ENCODE measurements around the gene PKIG. TPM values are rescaled to one million over a fixed set of nuclear protein-coding genes. Genes with fewer than 3 reads are reported as not detected.

The PKIG gene
- polyA plus RNA-seq, 3 donors from 2014 or later = 1.6 to 2.6 (median 1.8) TPM

DNA sequence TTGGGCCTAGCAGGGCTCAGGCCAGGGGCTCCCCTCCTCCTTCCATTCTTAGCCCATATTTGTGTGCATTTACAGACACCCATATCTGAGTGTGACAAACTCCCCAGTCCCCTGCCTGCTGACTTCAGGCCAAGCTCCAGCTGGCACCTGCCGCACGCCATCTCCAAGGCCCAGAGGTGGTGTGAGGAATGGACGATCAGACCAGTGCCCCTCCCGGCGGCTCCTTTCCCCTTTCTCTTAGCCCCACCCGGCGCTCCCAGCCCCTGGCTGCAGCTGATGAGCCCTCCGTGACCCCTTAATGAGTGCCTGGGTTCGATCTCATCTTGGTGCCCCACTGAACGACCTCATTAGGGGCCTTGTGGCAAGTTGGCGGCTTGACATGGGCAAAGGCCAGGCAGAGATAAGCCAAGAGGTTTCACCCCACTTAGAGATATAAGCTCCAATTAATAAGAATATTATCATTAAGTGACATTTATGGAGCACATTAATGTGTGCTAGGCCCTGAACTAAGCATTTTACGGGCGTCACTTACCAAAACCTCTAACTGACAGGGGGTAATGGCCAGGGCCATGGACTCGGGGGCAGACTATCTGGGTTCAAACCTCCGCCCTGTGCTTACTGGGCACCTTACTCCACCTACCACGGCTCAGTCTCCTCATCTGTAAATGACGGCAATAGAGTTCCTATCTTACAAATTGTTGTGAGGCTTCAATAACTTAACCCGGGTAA lies 51.7 kb downstream of the PKIG start:
- Mint-ChIP-seq H3K36me3 (peaks cover 26 to 42% (median 26%) of the 10 kb centered on the region in 3 donors), H3K4me1 (peaks cover 7 to 14% of the 10 kb centered on the region in 2 donors), H3K9me3 (peaks cover 0 to under 1% (median 0%) of the 10 kb centered on the region in 6 donors), H3K27me3 (ENCODE audit: low read depth in 3 of 3) (peaks cover 3 to 4% (median 4%) of the 10 kb centered on the region in 3 donors), H3K4me3 (no peak overlapping the region), H3K27ac (peak overlapping the region in 1 of 6 donors; percentile 10)
- DNase-seq = no peak

DNA sequence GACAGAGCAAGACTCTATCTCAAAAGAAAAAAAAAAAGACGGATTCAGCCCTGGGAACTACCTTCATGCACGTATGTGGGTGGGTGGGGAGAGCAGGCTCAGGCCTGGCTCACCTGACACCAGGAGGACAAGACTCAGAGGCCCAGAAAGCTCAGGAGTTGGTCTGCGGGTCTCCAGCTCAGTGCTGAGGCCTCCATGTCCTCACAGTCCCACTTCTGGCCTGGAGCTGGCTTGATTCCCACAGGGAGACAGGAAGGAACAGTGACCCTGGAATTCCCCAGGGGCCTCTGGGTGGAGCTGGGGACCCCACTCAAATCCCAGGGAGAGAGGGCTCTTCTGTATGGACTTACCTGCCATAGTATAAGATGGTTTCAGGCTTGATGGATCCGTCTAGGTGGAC lies 53.5 kb downstream of the PKIG start:
- H3K9me3 Mint-ChIP-seq = peaks cover 0 to 2% (median 0%) of the 10 kb centered on the region in 6 donors
- no peak overlapping the region for H3K4me3 Mint-ChIP-seq
- peak overlapping the region in 2 of 6 donors; percentile 22 to 73 for H3K27ac Mint-ChIP-seq
- H3K4me1 Mint-ChIP-seq = peaks cover 25 to 30% of the 10 kb centered on the region in 2 donors
- peaks cover 3 to 4% (median 4%) of the 10 kb centered on the region in 3 donors for H3K27me3 Mint-ChIP-seq (ENCODE audit: low read depth in 3 of 3)
- peaks cover 32 to 43% (median 32%) of the 10 kb centered on the region in 3 donors for H3K36me3 Mint-ChIP-seq
- no peak for DNase-seq

DNA sequence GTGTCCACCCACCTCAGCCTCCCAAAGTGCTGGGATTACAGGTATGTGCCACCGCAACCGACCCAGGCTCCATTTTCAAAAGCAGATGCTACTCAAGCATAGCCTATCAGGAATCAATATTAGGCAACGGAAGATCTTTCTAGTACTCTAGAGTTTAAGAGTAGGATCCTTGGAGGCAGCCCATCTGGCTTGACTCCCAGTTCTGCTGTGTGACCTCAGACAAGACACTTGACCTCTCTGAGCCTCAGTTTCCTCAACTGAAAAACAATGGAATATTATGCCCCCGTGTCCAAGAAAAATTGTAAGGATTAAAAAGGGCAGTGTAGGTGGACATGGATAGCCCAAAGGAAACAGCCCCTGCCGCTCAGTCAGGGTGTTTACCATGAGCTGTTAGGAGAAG lies 54.7 kb downstream of the PKIG start:
- Mint-ChIP-seq H3K27me3 (ENCODE audit: low read depth in 3 of 3) (peaks cover 0 to 4% (median 4%) of the 10 kb centered on the region in 3 donors), H3K4me3 (no peak overlapping the region), H3K9me3 (peaks cover 0 to 2% (median 0%) of the 10 kb centered on the region in 6 donors), H3K4me1 (peaks cover 36 to 42% of the 10 kb centered on the region in 2 donors), H3K27ac (peak overlapping the region in 2 of 6 donors; percentile 49 to 57), H3K36me3 (peaks cover 32 to 42% (median 36%) of the 10 kb centered on the region in 3 donors)
- DNase-seq = no peak

DNA sequence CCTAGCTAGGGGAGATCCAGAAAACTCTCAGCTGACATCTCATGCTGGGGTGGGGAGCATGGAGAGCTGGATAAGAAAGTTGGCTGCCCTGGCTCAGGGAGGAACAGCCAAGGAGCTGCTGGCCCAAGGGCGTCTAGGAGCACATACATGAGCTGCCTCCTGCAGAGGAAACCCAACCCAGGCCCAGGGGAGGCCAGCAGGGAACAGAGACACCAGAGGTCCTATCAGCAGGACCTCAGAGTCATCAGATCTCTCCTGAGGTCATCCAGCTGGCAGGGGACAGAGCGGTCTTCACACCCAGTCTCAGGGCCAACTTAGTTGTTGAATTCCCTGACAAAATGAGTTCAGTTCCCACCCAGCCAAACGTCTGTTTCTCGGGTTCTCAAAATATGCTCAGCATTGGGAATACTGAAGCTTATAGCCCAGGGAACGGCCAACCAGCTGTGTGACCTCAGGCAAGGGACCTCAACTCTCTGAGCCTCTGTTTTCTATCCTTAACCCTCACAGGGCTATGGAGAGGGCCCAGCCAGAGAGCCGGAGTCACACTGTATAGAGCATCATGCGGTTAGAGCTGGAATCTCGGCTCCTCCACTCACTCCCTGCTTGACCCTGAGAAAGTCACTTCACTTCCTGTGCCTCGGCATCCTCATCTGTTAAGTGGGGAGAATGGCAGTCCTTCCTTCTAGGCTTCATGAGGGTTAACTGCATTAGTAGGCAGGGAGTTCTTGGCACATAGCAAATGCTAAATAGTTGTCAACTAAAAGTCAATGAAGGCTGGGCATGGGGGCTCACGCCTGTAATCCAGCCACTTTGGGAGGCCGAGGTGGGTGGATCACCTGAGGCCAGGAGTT lies 55.4 kb downstream of the PKIG start:
- H3K27me3 Mint-ChIP-seq (ENCODE audit: low read depth in 3 of 3) = peaks cover 0 to 7% (median 3%) of the 10 kb centered on the region in 3 donors
- no peak overlapping the region for H3K4me3 Mint-ChIP-seq
- peaks cover 43 to 49% of the 10 kb centered on the region in 2 donors for H3K4me1 Mint-ChIP-seq
- DNase-seq = no peak
- H3K9me3 Mint-ChIP-seq = peaks cover 0 to 2% (median 0%) of the 10 kb centered on the region in 6 donors
- H3K36me3 Mint-ChIP-seq = peaks cover 32 to 40% (median 33%) of the 10 kb centered on the region in 3 donors
- peak overlapping the region in 1 of 6 donors; percentile 19 for H3K27ac Mint-ChIP-seq

DNA sequence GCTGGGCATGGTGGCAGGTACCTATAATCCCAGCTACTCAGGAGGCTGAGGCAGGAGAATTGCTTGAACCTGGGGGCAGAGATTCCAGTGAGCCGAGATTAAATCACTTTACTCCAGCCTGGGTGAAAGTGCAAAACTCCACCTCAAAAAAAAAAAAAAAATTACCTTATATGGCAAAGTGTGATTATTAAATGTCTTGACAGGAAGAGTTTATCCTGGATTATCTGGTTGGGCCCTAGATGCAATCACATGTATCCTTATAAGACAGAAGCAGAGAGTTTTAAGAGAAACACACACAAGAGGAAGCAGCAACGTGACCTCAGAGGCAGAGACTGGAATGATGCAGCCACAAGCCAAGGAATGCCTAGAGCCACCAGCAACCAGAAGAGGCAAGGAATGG lies 58.1 kb downstream of the PKIG start:
- DNase-seq = no peak
- H3K36me3 Mint-ChIP-seq = peaks cover 21 to 26% (median 26%) of the 10 kb centered on the region in 3 donors
- H3K4me3 Mint-ChIP-seq = peak overlapping the region; percentile 75 to 86 (median 81)
- H3K9me3 Mint-ChIP-seq = peaks cover 0 to 2% (median 0%) of the 10 kb centered on the region in 6 donors
- peaks cover 0 to 9% (median 4%) of the 10 kb centered on the region in 3 donors for H3K27me3 Mint-ChIP-seq (ENCODE audit: low read depth in 3 of 3)
- H3K4me1 Mint-ChIP-seq = peaks cover 70 to 73% of the 10 kb centered on the region in 2 donors
- peak overlapping the region; percentile 92 to 97 (median 94) for H3K27ac Mint-ChIP-seq

DNA sequence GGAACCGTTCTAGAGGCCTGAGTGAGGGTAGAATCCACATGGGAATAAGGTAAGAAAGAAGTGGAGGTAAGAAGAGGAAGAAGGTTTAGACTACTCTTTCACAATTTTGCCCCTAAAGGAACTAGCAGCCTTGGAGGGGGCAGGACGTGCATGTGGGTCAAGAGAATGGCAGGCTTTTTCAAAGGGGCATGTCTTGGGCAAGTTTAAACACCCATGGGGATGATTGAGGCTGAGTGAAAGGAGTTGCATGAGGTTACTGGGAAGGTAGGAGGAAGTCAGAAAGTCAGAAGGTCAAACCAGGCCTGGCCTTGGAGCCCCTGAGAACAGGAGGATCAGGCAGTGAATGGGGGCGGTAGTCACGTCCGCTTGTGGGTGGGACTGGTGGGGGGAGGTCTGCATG lies 58.9 kb downstream of the PKIG start:
- DNase-seq = peak in 1 of 3 donors; percentile 2
- Mint-ChIP-seq H3K4me3 (peak overlapping the region; percentile 75 to 86 (median 81)), H3K9me3 (peaks cover 0 to 2% (median 0%) of the 10 kb centered on the region in 6 donors), H3K27me3 (ENCODE audit: low read depth in 3 of 3) (peaks cover 0 to 9% (median 4%) of the 10 kb centered on the region in 3 donors), H3K36me3 (peaks cover 18 to 24% (median 23%) of the 10 kb centered on the region in 3 donors), H3K4me1 (peaks cover 78 to 81% of the 10 kb centered on the region in 2 donors), H3K27ac (peak overlapping the region; percentile 92 to 97 (median 94))

DNA sequence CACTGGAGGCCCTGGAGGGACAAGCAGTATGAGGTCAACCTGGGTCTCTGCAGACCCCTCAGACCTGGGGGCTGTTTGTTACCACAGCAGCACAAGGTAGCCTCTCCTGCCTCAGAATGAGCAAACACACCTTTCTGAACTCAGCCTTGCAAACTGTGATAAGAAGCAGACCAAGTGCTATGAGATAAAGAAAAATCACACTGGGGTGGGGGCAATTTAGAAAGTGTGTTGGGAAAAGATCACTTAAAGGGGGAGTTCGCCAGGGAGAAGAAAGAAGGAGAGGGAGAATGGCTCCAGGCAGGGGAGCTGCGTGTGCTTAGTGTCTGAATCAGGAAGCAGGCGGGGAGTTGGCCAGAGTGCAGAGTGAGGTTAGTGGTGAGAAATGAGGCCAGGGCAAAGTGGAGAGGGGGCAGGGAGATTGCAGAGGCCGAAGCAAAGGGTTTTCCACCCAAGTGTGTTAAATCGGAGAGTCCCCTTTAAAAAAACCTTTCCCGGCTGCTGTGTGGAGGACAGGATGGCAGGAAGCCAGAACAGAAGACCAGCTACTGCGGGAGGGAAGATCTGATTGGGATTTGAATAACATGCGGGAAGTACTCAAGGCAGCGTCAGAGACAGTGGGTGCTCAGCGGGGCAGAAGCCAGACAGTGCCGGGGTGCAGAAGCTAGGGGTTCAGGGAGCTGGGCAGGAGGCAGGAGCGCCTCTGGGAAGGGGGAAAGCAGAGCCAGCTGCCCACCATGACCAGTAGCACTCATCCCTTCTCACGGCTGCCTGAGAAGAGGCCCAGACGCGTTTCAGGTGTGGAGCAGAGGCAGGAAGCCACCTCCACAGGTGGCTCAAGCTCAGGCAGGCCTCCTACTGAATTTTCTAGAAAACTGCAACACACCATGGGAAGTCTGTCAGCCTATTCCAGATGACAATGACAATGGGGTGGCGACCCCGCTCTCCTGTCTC lies 60.1 kb downstream of the PKIG start:
- H3K4me3 Mint-ChIP-seq = peak overlapping the region; percentile 75 to 86 (median 81)
- peaks cover 16 to 21% (median 19%) of the 10 kb centered on the region in 3 donors for H3K36me3 Mint-ChIP-seq
- peaks cover 0 to 2% (median 0%) of the 10 kb centered on the region in 6 donors for H3K9me3 Mint-ChIP-seq
- H3K27ac Mint-ChIP-seq = peak overlapping the region; percentile 92 to 97 (median 94)
- peaks cover 0 to 9% (median 4%) of the 10 kb centered on the region in 3 donors for H3K27me3 Mint-ChIP-seq (ENCODE audit: low read depth in 3 of 3)
- H3K4me1 Mint-ChIP-seq = peaks cover 87 to 90% of the 10 kb centered on the region in 2 donors
- DNase-seq = peak; percentile 65 to 71 (median 70)

DNA sequence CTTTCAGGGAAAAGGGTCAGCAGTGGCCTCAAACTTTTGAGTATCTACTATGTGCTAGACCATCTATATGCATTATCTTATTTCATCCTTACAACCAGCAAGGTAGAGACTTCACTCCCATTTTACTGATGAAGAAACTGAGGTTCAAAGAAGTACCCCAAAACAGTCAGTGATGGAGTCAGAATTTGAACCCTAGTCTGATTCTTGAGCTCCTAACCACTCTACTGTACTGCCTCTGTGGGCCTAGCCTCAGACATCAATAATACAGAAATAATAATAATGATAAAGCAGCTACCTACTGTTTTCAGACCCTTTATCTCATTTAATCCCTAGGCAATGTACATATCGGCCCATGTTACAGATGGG lies 60.8 kb downstream of the PKIG start:
- peaks cover 92 to 96% of the 10 kb centered on the region in 2 donors for H3K4me1 Mint-ChIP-seq
- peak overlapping the region; percentile 75 to 86 (median 81) for H3K4me3 Mint-ChIP-seq
- H3K27me3 Mint-ChIP-seq (ENCODE audit: low read depth in 3 of 3) = peaks cover 0 to 9% (median 4%) of the 10 kb centered on the region in 3 donors
- no peak for DNase-seq
- H3K36me3 Mint-ChIP-seq = peaks cover 16 to 21% (median 19%) of the 10 kb centered on the region in 3 donors
- H3K9me3 Mint-ChIP-seq = peaks cover 0 to 2% (median 0%) of the 10 kb centered on the region in 6 donors
- H3K27ac Mint-ChIP-seq = peak overlapping the region; percentile 92 to 97 (median 94)

DNA sequence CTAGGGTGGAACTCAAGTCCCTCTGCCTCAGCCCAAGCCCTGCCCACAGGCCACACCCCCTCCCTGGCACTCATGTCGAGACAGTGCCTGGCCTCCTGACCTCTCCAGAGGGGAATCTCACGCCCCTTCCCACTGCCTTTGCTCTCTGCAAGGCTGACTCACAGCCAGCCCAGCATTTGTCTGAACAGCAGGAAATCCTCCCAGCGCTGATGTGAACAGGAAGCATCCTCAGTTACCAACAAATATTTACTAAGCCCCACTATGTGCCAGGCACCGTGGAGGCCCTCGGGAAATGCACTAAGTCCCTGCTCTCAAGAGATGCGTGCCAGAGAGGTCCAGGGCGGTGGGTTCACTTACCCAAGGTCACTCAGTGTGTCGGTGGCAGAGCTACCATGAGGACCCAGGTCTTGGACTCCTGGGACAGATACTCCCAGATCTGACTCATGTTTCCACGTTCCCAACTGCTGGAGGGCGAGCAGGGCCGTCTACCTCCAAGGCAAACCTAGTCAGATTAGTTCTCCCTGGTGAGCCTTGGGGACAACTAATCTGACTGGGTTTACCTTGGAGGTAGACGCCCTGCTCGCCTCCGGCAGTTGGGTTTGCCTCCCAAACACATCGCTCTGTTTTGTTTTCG lies 61.3 kb downstream of the PKIG start:
- peaks cover 95 to 98% of the 10 kb centered on the region in 2 donors for H3K4me1 Mint-ChIP-seq
- H3K27ac Mint-ChIP-seq = peak overlapping the region; percentile 92 to 97 (median 94)
- H3K9me3 Mint-ChIP-seq = peaks cover 0 to 2% (median 0%) of the 10 kb centered on the region in 6 donors

DNA sequence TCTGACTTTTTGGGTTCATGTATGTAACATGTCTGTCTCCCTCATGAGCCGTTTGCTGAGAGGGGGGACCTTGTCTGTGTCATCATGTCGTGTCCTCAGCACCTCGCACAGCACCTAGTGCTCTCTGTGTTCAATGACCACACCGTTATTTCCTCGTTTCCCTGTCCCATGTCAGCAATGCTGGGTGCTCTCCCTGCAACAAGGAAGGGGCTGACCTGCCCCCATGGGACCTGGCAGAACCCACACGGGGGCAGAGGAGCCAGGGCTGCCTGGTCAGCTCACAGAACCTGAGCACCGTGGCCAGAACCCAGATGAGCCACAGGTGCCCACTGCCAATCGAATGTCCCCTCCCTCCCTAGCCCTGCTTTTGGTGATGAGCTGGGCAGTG lies 61.8 kb downstream of the PKIG start:
- no peaks in the 10 kb centered on the region for H3K9me3 Mint-ChIP-seq
- H3K4me3 Mint-ChIP-seq = peak overlapping the region; percentile 76 to 87 (median 84)
- peaks cover 0 to 5% (median 4%) of the 10 kb centered on the region in 3 donors for H3K27me3 Mint-ChIP-seq (ENCODE audit: low read depth in 3 of 3)
- H3K36me3 Mint-ChIP-seq = peaks cover 8 to 12% (median 11%) of the 10 kb centered on the region in 3 donors
- H3K4me1 Mint-ChIP-seq = peaks cover 96 to 98% of the 10 kb centered on the region in 2 donors
- DNase-seq = peak in 2 of 3 donors; percentile 23 to 30
- H3K27ac Mint-ChIP-seq = peak overlapping the region; percentile 92 to 97 (median 94)

More for the DNA sequence above, 61.3 kb downstream of the PKIG start:
- Mint-ChIP-seq H3K27me3 (ENCODE audit: low read depth in 3 of 3) (peaks cover 0 to 7% (median 4%) of the 10 kb centered on the region in 3 donors), H3K36me3 (peaks cover 13 to 17% (median 16%) of the 10 kb centered on the region in 3 donors), H3K4me3 (peak overlapping the region; percentile 76 to 87 (median 84))
- DNase-seq = peak; percentile 60 to 65 (median 65)

DNA sequence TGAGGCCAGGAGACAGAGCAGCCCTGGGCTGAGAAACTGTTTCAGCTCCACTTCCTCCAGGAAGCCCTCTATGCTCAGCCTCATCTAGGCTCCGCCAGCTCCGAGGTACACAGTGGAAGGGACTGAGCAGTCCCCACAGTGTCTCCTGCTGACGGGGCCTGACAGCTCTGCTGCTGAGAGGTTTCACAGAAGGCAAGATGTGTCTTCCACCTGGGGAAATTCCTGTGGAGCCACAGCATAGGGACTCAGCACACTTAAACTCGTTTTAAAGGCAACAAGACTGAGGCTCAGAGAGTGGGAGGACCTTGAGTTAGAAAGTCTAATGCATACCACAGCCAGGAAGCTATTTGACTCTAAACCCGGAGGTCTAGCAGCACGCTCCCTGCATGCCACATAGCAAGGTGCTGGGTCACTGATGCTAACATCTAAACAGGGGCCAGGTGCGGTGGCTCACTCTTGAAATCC lies 62.3 kb downstream of the PKIG start:
- DNase-seq = peak; percentile 39 to 47 (median 41)
- Mint-ChIP-seq H3K36me3 (peaks cover 8 to 9% (median 9%) of the 10 kb centered on the region in 3 donors), H3K27ac (peak overlapping the region; percentile 92 to 97 (median 94)), H3K4me3 (peak overlapping the region; percentile 76 to 87 (median 84)), H3K9me3 (no peaks in the 10 kb centered on the region), H3K4me1 (peaks cover 97 to 98% of the 10 kb centered on the region in 2 donors), H3K27me3 (ENCODE audit: low read depth in 3 of 3) (peaks cover 0 to 5% (median 4%) of the 10 kb centered on the region in 3 donors)
